ENCODE results near the gene RNF103.

GRCh38 chr2:86646329-86646728, 22.7 kb upstream of the RNF103 start:
- no peak for TF ChIP-seq ZNF274 (IDR thresholded peaks at IDR 0.05; ENCODE audit: low read depth, low read length)
- no peak for TF ChIP-seq CTCF (IDR thresholded peaks at IDR 0.05 in 2 of 3, conservative IDR thresholded peaks at IDR 0.05 in 1 of 3; ENCODE audit: borderline replicate concordance in 1 of 3, insufficient read depth in 1 of 3, low read depth in 2 of 3, low read length in 2 of 3)
- TF ChIP-seq CEBPB (IDR thresholded peaks at IDR 0.05; ENCODE audit: low read depth) = no peak
- no peak for TF ChIP-seq SP1 (IDR thresholded peaks at IDR 0.05; ENCODE audit: low read depth)
- no peak for TF ChIP-seq MAX (IDR thresholded peaks at IDR 0.05)
- TF ChIP-seq REST (IDR thresholded peaks at IDR 0.05; ENCODE audit: low read depth) = no peak
- TF ChIP-seq YY1 (IDR thresholded peaks at IDR 0.05; ENCODE audit: extremely low read depth, insufficient replicate concordance, low read depth, low read length) = no peak
- TF ChIP-seq EGR1 (IDR thresholded peaks at IDR 0.05; ENCODE audit: low read depth) = no peak
- no peak for TF ChIP-seq POLR2AphosphoS5 (IDR thresholded peaks at IDR 0.05; ENCODE audit: low read depth, low read length)
